NCI-H345 treated with DMSO at 0.1 percent for 48 hours (cell line): ENCODE measurements around the gene CLEC20A.

Experiments
- DNase-seq: peaks from one replicate; lab custom pipeline; 2025; ENCODE audit not compliant: unreplicated experiment; lab: John Stamatoyannopoulos, UW

CLEC20A gene

DNA sequence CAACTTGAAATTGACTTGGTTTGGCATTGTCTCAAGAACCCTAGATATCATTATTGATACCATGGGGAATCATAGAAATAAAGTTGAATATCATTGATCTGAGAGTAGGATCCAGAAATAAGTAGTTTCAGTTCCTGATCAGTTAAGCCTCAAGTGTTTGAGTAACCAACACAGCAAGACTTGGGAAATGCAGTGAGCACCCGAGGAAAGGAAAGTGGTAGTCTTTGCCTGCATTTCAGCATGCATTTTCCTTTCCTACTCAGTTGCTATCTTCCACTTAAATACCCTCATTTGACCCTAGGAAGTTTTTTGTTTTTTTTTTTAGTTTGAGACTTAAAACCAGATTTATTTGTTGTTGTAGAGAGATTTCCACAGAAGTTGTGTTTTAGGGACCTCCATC lies 18.9 kb downstream of the CLEC20A start:
- no peak for DNase-seq

DNA sequence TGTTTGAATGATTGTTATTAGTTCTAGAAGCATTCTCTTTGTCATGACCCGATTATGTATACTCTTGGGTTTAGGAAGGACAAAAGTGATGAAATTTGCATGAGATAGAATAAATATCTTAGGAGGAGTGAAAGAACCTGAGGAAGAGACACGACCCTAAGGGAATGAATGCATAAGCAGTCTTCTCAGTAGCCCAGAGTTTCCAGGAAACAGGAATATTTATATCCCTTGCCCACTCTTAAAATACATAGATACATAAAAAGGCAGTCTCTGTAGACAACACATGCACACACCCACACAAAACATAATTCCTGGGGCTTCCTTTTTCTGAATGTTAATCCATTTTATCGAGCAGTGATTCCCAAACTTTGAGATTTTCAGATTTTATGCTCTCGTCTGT lies 19.4 kb downstream of the CLEC20A start:
- DNase-seq: no peak

DNA sequence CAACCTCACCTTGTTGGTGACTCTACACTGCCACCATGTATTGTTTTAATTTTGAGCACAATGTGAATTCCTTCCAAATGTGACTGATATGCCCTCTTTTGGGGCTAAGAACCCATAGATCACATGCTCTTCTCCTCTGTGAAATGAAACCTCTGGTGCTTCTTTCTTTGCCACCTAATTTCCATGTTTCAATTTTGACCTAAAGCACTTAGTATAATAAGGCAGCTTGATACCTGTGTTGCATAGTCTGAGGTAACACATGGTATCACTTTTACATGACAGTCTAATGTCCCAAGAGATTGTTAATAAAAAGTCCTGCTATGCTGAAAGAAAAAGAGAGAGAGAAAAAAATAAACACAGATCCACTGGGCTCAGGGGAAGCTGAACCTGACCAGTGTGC lies 24.2 kb downstream of the CLEC20A start:
- no peak for DNase-seq

DNA sequence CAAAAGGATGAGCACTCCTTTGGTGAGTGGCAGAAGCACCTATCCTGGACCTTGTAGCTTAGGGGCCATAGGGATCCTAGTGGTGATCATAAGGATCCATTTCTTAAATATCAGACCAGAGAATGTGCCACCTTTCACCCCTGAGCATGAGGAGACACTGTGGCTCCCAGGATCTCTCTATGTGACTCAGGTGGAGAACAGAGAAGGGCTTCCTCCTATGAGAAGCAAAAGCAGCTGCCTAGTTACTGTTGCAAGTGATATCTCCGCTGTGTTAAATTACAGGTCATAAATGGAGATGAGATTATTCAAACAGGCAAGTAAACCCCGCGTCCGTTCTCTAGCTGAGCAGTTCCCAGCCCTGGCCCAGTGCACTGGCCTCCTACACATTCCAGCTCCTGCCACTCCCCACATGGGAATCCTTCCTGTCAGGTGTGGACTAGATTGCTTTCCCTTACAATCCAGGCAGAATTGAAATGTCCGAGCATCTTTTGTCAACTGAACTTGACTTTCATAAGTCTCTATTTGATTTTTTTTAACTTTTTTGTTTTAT lies 26.3 kb downstream of the CLEC20A start:
- DNase-seq: no peak

DNA sequence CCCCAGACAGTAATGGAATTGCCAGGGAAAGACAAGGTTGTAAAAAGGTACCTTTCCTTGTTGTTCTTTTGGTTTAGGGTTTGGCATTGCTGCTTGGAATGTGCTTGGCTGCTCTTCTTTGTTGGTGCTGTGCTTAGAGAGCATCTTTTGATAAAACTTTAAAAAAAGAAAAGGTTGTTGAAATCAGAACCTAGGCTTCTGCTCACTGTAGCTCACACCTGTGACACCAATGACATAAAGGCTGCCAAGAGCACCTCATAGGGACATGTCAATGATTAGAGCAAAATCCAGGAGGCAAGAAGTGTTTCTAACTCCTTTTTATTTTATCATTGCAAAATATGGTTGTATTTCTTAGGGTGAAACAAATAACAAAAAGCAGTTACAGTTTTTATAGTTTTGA lies 28.9 kb downstream of the CLEC20A start:
- no peak for DNase-seq

DNA sequence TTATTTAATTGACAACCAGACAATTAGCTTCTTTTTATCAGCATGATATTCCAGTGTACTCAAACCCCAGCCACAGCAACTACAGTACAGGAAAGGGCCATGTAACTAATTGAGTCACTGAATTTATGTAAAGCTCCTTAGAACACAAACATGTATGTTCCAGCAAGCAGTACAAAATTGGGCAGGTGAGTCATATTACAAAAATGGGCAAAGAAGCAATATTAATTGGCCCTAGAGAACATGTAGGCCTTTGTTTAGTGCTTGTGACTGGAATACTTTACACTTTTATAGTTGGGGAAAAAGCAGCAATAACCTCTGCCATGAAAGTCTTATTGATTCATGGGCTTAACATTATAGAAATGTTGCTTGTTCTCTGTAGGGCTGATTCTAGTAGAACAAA lies 31.8 kb downstream of the CLEC20A start:
- DNase-seq: no peak

DNA sequence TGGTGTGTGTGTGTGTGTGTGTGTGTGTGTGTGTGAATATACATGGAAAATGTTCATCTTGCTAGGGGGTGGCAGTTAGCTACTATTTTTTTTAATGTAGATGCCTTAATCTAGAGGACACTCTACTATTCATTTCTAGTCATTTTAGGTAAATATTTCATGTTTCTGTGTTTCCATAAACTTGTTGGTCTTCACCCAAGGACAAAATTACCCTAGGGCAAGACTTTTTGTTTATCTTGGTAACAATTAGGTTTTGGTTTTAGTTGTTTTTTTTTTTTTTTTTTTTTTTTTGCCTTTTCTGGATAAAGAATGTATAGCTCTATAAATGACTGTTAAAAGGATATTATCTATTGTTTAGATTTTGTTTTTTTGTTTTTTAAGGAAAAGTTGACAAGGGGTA lies 32.2 kb downstream of the CLEC20A start:
- no peak for DNase-seq

GRCh38 chr1:178464141-178464540 lies 32.6 kb downstream of the CLEC20A start:
- DNase-seq: no peak

DNA sequence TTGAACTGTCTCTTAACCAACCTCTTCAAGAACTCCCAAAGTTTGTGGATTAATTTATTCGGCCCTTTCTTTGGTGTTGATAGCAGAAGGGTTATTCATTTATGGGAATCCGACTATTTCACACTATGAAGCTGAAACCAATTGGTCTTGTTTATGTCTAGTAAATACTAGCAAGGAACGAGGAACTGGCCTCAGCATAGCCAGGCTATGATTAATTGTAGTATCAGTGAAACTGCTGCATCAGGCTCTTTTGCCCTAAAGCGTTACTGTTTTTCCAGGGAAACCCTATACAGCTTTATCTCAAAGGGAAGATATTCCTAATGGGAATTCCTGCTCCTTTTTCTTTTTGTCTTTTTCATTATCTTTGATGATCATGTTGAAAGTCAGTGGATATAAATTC lies 35.1 kb downstream of the CLEC20A start:
- no peak for DNase-seq

- no peak for DNase-seq
Observed at GRCh38 chr1:178461104-178461503, 35.7 kb downstream of the CLEC20A start.

GRCh38 chr1:178458203-178458602 lies 38.6 kb downstream of the CLEC20A start:
- no peak for DNase-seq

DNA sequence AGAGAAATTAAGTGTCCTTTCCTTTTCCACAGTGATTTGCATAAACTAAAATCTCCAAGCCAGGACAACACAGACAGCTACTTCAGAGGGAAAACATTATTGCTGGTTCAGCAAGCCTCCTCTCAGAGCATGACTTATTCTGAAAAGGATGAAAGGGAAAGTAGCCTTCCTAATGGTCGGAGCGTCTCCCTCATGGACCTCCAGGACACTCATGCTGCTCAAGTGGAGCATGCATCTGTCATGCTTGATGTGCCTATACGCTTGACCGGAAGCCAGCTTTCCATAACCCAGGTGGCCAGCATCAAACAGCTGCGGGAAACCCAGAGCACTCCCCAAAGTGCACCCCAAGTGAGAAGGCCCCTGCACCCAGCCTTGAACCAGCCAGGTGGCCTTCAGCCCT lies 39.1 kb downstream of the CLEC20A start:
- DNase-seq: no peak

DNA sequence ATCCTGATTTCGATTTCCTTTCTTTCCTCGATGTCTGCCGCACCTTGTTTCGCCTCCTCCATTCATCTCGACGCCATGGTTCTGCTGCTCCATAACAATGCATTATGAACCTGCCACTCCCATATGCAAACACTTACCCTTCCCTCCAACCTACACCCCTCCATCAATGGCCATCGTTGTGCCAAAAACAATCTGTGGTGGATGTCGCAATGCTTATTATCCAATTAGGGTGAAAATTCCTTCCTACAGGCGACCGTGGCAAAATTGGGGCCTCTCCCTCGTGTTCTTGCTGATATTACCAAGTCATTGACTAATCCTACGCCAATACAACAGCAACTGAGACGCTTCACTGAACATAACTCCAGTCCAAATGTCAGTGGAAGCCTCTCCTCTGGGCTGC lies 40.3 kb downstream of the CLEC20A start:
- no peak for DNase-seq

DNA sequence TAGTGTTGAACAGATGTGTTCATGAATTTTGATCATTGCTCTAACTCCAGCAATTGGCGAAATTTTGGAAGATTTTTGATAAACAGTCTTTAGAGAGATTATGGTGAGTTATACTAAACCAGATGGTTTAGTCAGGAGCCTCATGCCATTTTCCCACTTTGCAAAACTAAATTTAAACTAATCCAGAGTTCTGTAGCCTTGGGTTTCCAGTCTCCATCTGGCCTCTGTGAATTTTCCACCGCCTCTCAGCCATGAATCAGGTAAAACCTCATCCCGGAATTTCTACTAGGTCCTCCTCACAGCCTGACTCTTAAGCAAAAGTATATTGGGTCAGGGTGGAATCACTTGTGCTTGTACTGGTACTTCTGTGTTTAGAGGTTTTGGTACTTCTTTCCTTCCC lies 44.8 kb downstream of the CLEC20A start:
- DNase-seq: no peak

DNA sequence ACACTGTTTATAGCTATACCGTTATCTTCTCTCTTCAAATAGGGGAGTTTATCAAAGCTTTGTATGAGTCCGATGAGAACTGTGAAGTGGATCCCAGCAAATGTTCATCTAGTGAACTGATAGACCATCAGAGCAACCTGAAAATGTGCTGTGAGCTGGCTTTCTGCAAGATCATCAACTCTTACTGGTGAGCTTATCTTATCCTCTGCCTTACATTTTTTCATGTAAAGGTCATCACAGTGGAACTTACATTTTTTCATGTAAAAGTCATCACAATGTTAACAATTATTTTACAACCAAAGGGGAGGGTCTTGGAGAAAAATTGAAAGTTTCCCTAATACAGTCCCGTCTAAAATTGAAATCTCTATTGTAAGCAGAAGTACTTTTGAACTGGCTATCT lies 45.2 kb downstream of the CLEC20A start:
- no peak for DNase-seq

- DNase-seq: no peak
Observed at GRCh38 chr1:178450871-178451270, 45.9 kb downstream of the CLEC20A start.

DNA sequence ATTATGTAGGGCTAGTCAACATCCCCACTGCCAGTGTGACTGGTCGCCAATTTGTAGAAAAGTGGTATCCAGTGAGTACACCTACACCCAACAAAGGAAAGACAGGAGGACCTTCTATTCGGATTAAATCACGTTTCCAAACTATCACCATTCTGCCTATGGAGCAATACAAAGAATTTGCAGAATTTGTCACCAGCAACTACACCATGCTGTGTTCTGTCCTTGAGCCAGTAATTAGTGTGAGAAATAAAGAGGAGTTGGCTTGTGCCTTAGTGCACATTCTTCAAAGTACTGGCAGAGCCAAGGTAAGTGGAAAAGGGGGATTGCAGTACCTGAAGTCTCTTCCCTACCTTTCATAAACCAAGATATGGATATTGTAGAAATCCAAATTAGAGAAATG lies 53.8 kb downstream of the CLEC20A start:
- no peak for DNase-seq

DNA sequence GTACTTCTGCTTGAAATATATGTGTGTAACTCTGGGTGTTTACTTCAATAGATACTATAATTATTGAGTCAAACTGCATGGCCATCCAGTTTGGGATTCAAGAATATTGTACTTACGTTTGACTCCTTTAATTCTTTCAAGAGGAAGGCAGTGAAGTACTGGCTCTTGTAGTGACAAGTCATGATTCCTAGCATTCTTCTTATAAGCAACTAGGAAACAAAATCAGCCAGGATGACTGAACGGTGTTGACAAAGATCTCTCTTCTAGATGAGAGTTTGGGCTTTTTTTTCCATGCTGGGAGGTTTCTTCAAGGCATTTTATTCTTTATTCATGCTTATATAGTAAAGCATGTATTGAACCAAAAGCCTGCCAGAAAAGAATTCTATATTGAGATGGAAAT lies 58.3 kb downstream of the CLEC20A start:
- no peak for DNase-seq

- no peak for DNase-seq
Observed at GRCh38 chr1:178436899-178437298, 59.9 kb downstream of the CLEC20A start.

DNA sequence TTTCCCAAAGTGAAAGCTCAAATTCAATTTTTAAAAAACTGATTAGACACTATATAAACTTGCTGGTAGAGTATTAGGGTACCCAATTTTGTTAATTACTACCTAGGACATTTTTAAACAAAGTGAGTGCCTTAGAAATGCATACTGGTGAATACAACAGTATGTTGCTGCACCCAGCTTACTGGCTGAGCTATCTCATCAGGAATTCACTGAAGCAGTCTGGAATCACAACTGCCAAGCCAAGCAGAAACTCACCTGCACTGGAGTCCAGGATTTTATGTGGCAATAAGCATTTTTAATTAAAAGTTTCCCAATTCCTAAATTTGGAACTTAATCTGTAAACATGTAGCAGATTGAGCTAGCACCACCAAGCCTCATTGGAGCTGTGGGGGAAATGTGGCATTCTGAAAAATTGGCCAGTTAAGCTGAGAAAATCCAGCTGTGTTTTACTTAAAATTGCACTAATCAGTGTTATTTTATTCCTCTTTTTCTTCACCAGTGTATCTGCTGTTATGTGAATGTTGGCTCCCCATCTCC lies 61.8 kb downstream of the CLEC20A start:
- DNase-seq: no peak

- no peak for DNase-seq
Observed at GRCh38 chr1:178434360-178434759, 62.4 kb downstream of the CLEC20A start.
